T-helper 2 cell (primary cell): ENCODE data around the gene ARHGEF40.
A peak's percentile ranks its signal among the peaks of the same experiment; 100 is the strongest.

ENCODE experiments used
- DNase-seq, 5 experiments: peaks; one replicate each; pipeline versions ENCODE4 v3.0.0 to v3.0.0-alpha.2; 2012 to 2022

The ARHGEF40 gene

GRCh38 chr14:21136024-21136423 is 65.9 kb downstream of the ARHGEF40 start:
- peak in 1 of 5 experiments; percentile 14 for DNase-seq
